Panc1 (cell line): ENCODE measurements around the gene ZNF593OS. TPM values are rescaled to one million over a fixed set of nuclear protein-coding genes. Genes with fewer than 3 reads are reported as not detected.

ENCODE experiments used
- ATAC-seq: fragments of 200-7000 bp; cut with Tn5 transposase; 2 replicates; pipeline ENCODE4 v1.9.1; 2020; ENCODE audit warnings: mild to moderate bottlenecking, moderate library complexity
- BruUV-seq: library from RNA; stranded (reverse); fragments of 400-500 nt; replicated peaks from 2 replicates; lab custom pipeline; 2021; lab: Mats Ljungman, UMichigan
- CTCF ChIA-PET: fragments of 300-600 bp; sonication (Branson Sonifier 250); formaldehyde crosslinking; loops from one replicate; lab custom pipeline; 2022; ENCODE audit warnings: antibody characterized with exemption; lab: Charles Lee
- POLR2A ChIA-PET: fragments of 300-600 bp; sonication (Branson Sonifier 250); formaldehyde crosslinking; loops from one replicate; lab custom pipeline; 2022; ENCODE audit warnings: antibody characterized with exemption; lab: Charles Lee
- DNase-seq: peaks from one replicate; pipeline ENCODE4 v3.0.0-alpha.2; 2010; ENCODE audit warnings: low read depth, low spot score
- H3K27ac ChIP-seq: 2 replicates; pipeline ENCODE4 v1.5.1; 2011; ENCODE audit warnings: mild to moderate bottlenecking, low read length, inconsistent platforms
- H3K27me3 ChIP-seq: fragments of 200-500 bp; sonication (Bioruptor generic); 2 replicates; pipeline ENCODE4 v1.6.0; 2014; ENCODE audit warnings: low read length, inconsistent platforms; ENCODE audit not compliant: control insufficient read depth, insufficient read depth
- H3K36me3 ChIP-seq: fragments of 200-500 bp; sonication (Bioruptor generic); 2 replicates; pipeline ENCODE4 v1.5.1; 2014; ENCODE audit warnings: inconsistent platforms, mild to moderate bottlenecking, low read length, moderate library complexity; ENCODE audit not compliant: control insufficient read depth, insufficient read depth
- H3K4me1 ChIP-seq: 2 replicates; pipeline ENCODE4 v1.5.1; 2011; ENCODE audit warnings: inconsistent platforms, mild to moderate bottlenecking, low read length, moderate library complexity; ENCODE audit not compliant: control insufficient read depth, insufficient read depth
- H3K4me3 ChIP-seq, 2 experiments: 2 replicates each; pipeline ENCODE4 v1.5.1; 2011 to 2012; ENCODE audit warnings: low read depth in 2 of 2, low read length in 2 of 2, mild to moderate bottlenecking in 2 of 2, inconsistent platforms in 1 of 2, moderate library complexity in 1 of 2
- H3K9me3 ChIP-seq: fragments of 200-500 bp; sonication (Bioruptor generic); 2 replicates; pipeline ENCODE4 v1.5.1; 2014; ENCODE audit warnings: low read depth, mild to moderate bottlenecking, inconsistent platforms, low read length, moderate library complexity; ENCODE audit not compliant: control insufficient read depth, insufficient read depth
- POLR2AphosphoS5 ChIP-seq: IDR thresholded peaks from 2 replicates; pipeline ENCODE4 v1.6.1; 2012; ENCODE audit warnings: mild to moderate bottlenecking, low read depth, low read length, moderate library complexity
- SIN3A ChIP-seq: IDR thresholded peaks from 2 replicates; pipeline ENCODE4 v1.6.1; 2012; ENCODE audit warnings: low read depth, mild to moderate bottlenecking, low read length, moderate library complexity, borderline replicate concordance; ENCODE audit not compliant: insufficient read depth
- TCF7L2 ChIP-seq: IDR thresholded peaks from 2 replicates; pipeline ENCODE4 v1.6.1; 2011; ENCODE audit warnings: mild to moderate bottlenecking, low read depth, low read length, inconsistent platforms
- in situ Hi-C: cut with HindIII; loops from 2 replicates; pipeline ENCODE4 v1.10.0; 2016; ENCODE audit warnings: low sequenced_read_pairs, low pct_unique_long_range_greater_than_20kb
- intact Hi-C: fragments of 100-400 bp; cut with micrococcal nuclease; formaldehyde crosslinking; loops from one replicate; pipeline ENCODE4 v1.10.0; 2022; ENCODE audit not compliant: unreplicated experiment
- total RNA-seq: library from RNA; stranded (reverse); gene quantifications from one replicate; pipeline ENCODE4 v1.2.1, GENCODE V29; 2021; ENCODE audit not compliant: unreplicated experiment
- TF ChIP-seq, protein P1 (sequence below): fragments of 450-650 bp; IDR thresholded peaks from 2 replicates; pipeline ENCODE4 v1.5.1; 2017; ENCODE audit warnings: mild to moderate bottlenecking
- TF ChIP-seq, protein P2 (sequence below), 2 experiments: IDR thresholded peaks; 2 replicates each; pipeline ENCODE4 v1.6.1; 2011 to 2012; ENCODE audit warnings: low read depth in 2 of 2, control low read depth in 1 of 2, low read length in 1 of 2, mild to moderate bottlenecking in 1 of 2, moderate library complexity in 1 of 2; ENCODE audit not compliant: insufficient read depth in 1 of 2

Gene ZNF593OS
- total RNA-seq, 1 experiment from 2014 or later = not detected

DNA sequence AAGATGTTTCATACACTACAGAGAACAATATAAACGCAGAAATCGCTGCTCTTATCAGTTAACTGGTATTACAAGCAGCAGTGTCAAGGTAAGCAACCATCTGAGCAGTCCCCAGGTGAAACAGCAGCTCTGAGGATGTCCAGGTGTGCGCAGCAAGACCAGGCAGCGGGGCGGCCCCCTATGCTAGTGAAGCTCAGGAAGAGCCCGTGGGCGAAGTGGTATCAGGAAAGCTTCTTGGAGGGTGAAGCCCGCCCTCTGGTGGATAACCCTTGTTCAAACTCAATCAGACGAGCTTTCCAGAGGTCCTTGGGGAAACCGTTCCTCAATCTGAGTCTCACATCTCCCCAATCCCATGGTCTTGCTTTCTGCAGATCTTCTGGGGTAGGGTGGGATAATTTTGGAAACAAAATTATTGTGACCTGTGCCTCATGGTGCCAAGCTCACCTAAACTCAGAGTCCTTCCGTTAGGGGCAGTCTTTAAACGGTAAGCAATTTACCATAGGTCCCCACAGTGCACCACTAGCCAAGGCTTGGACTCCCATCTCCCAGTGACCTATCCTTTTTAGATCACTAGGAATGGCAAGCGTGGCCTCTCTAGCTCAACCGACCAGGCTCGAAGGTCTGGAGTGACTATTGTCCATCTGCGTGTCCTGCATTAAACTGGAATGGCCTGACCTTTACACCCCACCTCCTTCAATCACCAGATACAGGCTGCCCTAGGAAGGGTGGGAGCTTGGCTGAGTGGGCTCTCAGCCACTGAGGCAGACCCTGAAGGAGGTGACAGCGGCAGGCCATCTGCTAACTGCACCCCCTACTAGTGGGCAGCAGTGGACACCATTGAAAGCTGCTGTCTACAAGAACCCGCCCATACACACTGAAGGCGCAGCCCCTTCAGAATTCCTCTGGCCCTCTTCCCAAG lies 26.3 kb downstream of the ZNF593OS start:
- Histone ChIP-seq H3K9me3 (no peaks in the 10 kb centered on the region), H3K36me3 (no peaks in the 10 kb centered on the region), H3K4me1 (0 out of 2 replicates have a peak, but pooled peaks cover 4% of the 10 kb centered on the region), H3K27me3 (no peaks in the 10 kb centered on the region), H3K27ac (no peak overlapping the region), H3K4me3 (peak overlapping the region in 1 of 2 experiments; percentile 15; a peak in 1 of 4 replicates)
- no peak for TF ChIP-seq TCF7L2
- no peak for TF ChIP-seq POLR2AphosphoS5
- TF ChIP-seq, protein P1, sequence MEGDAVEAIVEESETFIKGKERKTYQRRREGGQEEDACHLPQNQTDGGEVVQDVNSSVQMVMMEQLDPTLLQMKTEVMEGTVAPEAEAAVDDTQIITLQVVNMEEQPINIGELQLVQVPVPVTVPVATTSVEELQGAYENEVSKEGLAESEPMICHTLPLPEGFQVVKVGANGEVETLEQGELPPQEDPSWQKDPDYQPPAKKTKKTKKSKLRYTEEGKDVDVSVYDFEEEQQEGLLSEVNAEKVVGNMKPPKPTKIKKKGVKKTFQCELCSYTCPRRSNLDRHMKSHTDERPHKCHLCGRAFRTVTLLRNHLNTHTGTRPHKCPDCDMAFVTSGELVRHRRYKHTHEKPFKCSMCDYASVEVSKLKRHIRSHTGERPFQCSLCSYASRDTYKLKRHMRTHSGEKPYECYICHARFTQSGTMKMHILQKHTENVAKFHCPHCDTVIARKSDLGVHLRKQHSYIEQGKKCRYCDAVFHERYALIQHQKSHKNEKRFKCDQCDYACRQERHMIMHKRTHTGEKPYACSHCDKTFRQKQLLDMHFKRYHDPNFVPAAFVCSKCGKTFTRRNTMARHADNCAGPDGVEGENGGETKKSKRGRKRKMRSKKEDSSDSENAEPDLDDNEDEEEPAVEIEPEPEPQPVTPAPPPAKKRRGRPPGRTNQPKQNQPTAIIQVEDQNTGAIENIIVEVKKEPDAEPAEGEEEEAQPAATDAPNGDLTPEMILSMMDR = peak; percentile 87
- DNase-seq (peak; percentile 69), ATAC-seq (peak; percentile 98)
- no TSS peak for BruUV-seq
- ChIA-PET CTCF (interaction anchor here (0.6 to 1.8 kb wide), 10 partner anchors 12 to 127 kb away, joined by 3 to 17 read pairs (median 4); partner anchors contain the start of gene CEP85), POLR2A (no interaction called here)
- intact Hi-C loops (loop anchor here (1.0 to 5.0 kb wide), 2 partner anchors 40 to 108 kb away; no protein-coding TSS in a partner anchor), in situ Hi-C loops (no loop called here)

DNA sequence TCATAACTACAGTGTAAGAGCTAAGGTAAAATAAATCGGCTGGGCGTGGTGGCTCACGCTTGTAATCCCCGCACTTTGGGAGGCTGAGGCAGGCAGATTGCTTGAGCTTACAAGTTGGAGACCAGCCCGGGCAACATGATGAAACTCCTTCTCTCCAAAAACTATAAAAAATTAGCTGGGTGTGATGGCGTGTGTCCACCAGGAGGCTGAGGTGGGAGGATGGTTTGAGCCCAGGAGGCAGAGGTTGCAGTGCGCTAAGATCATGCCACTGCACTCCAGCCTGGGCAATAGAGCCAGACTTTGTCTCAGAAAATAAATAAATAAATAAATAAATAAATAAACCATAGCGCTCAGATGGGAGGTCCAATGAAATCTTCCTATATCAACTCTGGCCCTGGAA lies 29.5 kb downstream of the ZNF593OS start:
- 0 out of 2 replicates have a peak, but pooled peaks cover 4% of the 10 kb centered on the region for H3K4me1 ChIP-seq

More for the DNA sequence above, 29.5 kb downstream of the ZNF593OS start:
- no peak for ATAC-seq
- H3K27me3 ChIP-seq = no peaks in the 10 kb centered on the region
- no peaks in the 10 kb centered on the region for H3K9me3 ChIP-seq
- ChIA-PET CTCF (interaction anchor here (0.7 to 1.6 kb wide), 2 partner anchors 8 to 19 kb away, joined by 3 to 6 read pairs; no protein-coding TSS in a partner anchor), POLR2A (no interaction called here)
- H3K4me3 ChIP-seq = peak overlapping the region in 1 of 2 experiments; percentile 43; a peak in 3 of 4 replicates
- no peak for DNase-seq
- no peak for TF ChIP-seq POLR2AphosphoS5
- TF ChIP-seq, protein P2, sequence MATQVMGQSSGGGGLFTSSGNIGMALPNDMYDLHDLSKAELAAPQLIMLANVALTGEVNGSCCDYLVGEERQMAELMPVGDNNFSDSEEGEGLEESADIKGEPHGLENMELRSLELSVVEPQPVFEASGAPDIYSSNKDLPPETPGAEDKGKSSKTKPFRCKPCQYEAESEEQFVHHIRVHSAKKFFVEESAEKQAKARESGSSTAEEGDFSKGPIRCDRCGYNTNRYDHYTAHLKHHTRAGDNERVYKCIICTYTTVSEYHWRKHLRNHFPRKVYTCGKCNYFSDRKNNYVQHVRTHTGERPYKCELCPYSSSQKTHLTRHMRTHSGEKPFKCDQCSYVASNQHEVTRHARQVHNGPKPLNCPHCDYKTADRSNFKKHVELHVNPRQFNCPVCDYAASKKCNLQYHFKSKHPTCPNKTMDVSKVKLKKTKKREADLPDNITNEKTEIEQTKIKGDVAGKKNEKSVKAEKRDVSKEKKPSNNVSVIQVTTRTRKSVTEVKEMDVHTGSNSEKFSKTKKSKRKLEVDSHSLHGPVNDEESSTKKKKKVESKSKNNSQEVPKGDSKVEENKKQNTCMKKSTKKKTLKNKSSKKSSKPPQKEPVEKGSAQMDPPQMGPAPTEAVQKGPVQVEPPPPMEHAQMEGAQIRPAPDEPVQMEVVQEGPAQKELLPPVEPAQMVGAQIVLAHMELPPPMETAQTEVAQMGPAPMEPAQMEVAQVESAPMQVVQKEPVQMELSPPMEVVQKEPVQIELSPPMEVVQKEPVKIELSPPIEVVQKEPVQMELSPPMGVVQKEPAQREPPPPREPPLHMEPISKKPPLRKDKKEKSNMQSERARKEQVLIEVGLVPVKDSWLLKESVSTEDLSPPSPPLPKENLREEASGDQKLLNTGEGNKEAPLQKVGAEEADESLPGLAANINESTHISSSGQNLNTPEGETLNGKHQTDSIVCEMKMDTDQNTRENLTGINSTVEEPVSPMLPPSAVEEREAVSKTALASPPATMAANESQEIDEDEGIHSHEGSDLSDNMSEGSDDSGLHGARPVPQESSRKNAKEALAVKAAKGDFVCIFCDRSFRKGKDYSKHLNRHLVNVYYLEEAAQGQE (IDR thresholded peaks at IDR 0.05; ENCODE audit: insufficient read depth in 1 of 2, low read depth in 2 of 2, low read length in 1 of 2) = no peak
- no peak for TF ChIP-seq TCF7L2
- TF ChIP-seq, protein P1 = no peak
- TF ChIP-seq SIN3A = no peak
- peak overlapping the region; percentile 35; the same call in 1 of the 2 replicates for H3K27ac ChIP-seq
- no peaks in the 10 kb centered on the region for H3K36me3 ChIP-seq
- no TSS peak for BruUV-seq
- in situ Hi-C loops = no loop called here
- intact Hi-C loops = no loop called here
